Pons (tissue), 1 donor: ENCODE measurements around the gene ZBTB7C.

Experiments
- DNase-seq: peaks from one replicate; pipeline ENCODE4 v3.0.0-alpha.2; 2016; ENCODE audit warnings: low spot score

The ZBTB7C gene

GRCh38 chr18:48035556-48035860, 373.7 kb downstream of the ZBTB7C start:
- DNase-seq: no peak

GRCh38 chr18:48034651-48035555, 374.3 kb downstream of the ZBTB7C start:
- no peak for DNase-seq

- no peak for DNase-seq
These were observed 375.2 kb downstream of the ZBTB7C start for GRCh38 chr18:48033790-48034650.

- no peak for DNase-seq
These were observed 376.1 kb downstream of the ZBTB7C start for GRCh38 chr18:48032876-48033789.

- DNase-seq: no peak
These were observed 377.5 kb downstream of the ZBTB7C start for GRCh38 chr18:48031641-48032040.

- peak; percentile 61 for DNase-seq
These were observed 378.3 kb downstream of the ZBTB7C start for GRCh38 chr18:48030616-48031480.

GRCh38 chr18:48029296-48029986, 379.7 kb downstream of the ZBTB7C start:
- no peak for DNase-seq

- no peak for DNase-seq
These were observed 380.5 kb downstream of the ZBTB7C start for GRCh38 chr18:48028696-48029095.

- DNase-seq: no peak
These were observed 381.1 kb downstream of the ZBTB7C start for GRCh38 chr18:48028081-48028480.

- DNase-seq: peak; percentile 38
These were observed 381.7 kb downstream of the ZBTB7C start for GRCh38 chr18:48027401-48027963.

GRCh38 chr18:48026216-48026615, 383.0 kb downstream of the ZBTB7C start:
- DNase-seq: no peak

- DNase-seq: no peak
These were observed 384.1 kb downstream of the ZBTB7C start for GRCh38 chr18:48024881-48025660.

- no peak for DNase-seq
These were observed 385.1 kb downstream of the ZBTB7C start for GRCh38 chr18:48024009-48024512.

- peak; percentile 49 for DNase-seq
These were observed 385.7 kb downstream of the ZBTB7C start for GRCh38 chr18:48023334-48024008.

- peak; percentile 88 for DNase-seq
These were observed 386.5 kb downstream of the ZBTB7C start for GRCh38 chr18:48022531-48023329.

- no peak for DNase-seq
These were observed 387.2 kb downstream of the ZBTB7C start for GRCh38 chr18:48022021-48022420.

- no peak for DNase-seq
These were observed 387.8 kb downstream of the ZBTB7C start for GRCh38 chr18:48021273-48021914.
